ENCODE data around the gene AOPEP.

DNA sequence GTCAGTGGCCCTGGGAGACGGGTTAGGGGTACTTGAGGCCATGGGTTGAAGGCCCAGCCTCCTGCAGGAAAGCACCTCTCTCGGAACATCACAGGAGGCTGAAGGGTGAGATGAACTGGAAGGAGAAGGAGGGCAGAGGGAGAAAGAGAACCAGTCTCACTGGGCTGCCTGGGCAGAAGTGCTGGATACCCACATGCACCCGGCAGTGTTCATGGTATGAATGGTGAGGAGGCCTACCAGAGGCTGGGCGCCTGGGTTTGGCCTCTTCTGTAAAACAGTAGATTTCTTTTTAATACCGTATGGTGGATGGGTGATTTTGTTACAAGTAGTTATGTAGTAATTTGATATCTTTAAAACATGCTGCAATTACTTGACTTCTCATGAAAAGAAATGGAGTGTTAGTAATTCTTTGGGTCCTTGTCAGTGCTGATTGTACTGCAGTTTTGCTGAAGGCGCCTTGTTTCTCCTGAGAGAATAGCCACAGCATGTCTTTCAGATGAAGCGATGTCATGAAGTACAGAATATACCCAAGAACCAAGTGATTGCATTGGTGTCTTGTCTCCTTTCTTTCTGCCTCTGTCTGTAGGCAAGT is 332.4 kb downstream of the AOPEP start:
- no peak for TF ChIP-seq POLR2AphosphoS5 (IDR thresholded peaks at IDR 0.05; ENCODE audit: low read depth, low read length)
- no peak for TF ChIP-seq PAX5 (IDR thresholded peaks at IDR 0.05; ENCODE audit: insufficient read depth, low read length, severe bottlenecking)

Data from GM12891 (cell line).